HepG2 (cell line): Measurements from ENCODE around the gene PWP1. TPM values are rescaled to one million over a fixed set of nuclear protein-coding genes. Genes with fewer than 3 reads are reported as not detected.

ENCODE experiments used
- CBX1 ChIP-seq: IDR thresholded peaks from one replicate; pipeline ENCODE4 v1.6.1; 2016; ENCODE audit warnings: antibody characterized with exemption, low read depth
- CENPX ChIP-seq: sonication (generic); formaldehyde crosslinking; IDR thresholded peaks from 2 replicates; pipeline ENCODE4 v1.9.0; 2021; ENCODE audit warnings: mild to moderate bottlenecking, missing genetic modification reagents, moderate library complexity
- GPN1 ChIP-seq: sonication (generic); formaldehyde crosslinking; IDR thresholded peaks from 2 replicates; pipeline ENCODE4 v1.5.1; 2020; ENCODE audit warnings: missing genetic modification reagents, borderline replicate concordance
- ISL2 ChIP-seq: sonication (generic); formaldehyde crosslinking; IDR thresholded peaks from 2 replicates; pipeline ENCODE4 v1.5.0; 2020; ENCODE audit warnings: missing genetic modification reagents
- KLF13 ChIP-seq: sonication (generic); formaldehyde crosslinking; IDR thresholded peaks from 2 replicates; pipeline ENCODE4 v1.4.0; 2020; ENCODE audit warnings: mild to moderate bottlenecking, missing genetic modification reagents
- MED13 ChIP-seq: sonication (generic); formaldehyde crosslinking; IDR thresholded peaks from 2 replicates; pipeline ENCODE4 v1.5.0; 2020; ENCODE audit warnings: missing genetic modification reagents
- MEF2D ChIP-seq: sonication (generic); formaldehyde crosslinking; IDR thresholded peaks from 2 replicates; pipeline ENCODE4 v1.5.1; 2020; ENCODE audit warnings: mild to moderate bottlenecking, missing genetic modification reagents
- MEIS1 ChIP-seq: sonication (generic); formaldehyde crosslinking; IDR thresholded peaks from 2 replicates; pipeline ENCODE4 v1.9.0; 2021; ENCODE audit warnings: mild to moderate bottlenecking, missing genetic modification reagents, moderate library complexity, borderline replicate concordance
- MXI1 ChIP-seq: IDR thresholded peaks from 3 replicates; pipeline ENCODE4 v1.6.1; 2012; ENCODE audit warnings: low read depth, low read length, inconsistent platforms, borderline replicate concordance
- ZBTB3 ChIP-seq: sonication (generic); formaldehyde crosslinking; IDR thresholded peaks from 2 replicates; pipeline ENCODE4 v1.4.0; 2020; ENCODE audit warnings: low read depth, mild to moderate bottlenecking, moderate library complexity, missing genetic modification reagents, borderline replicate concordance
- ZNF234 ChIP-seq: sonication (generic); formaldehyde crosslinking; conservative IDR thresholded peaks from 2 replicates; pipeline ENCODE4 v1.5.1; 2020; ENCODE audit warnings: mild to moderate bottlenecking, missing genetic modification reagents
- ZNF335 ChIP-seq: sonication (generic); formaldehyde crosslinking; IDR thresholded peaks from 2 replicates; pipeline ENCODE4 v1.4.0; 2020; ENCODE audit warnings: missing genetic modification reagents
- ZNF570 ChIP-seq: sonication (generic); formaldehyde crosslinking; IDR thresholded peaks from 2 replicates; pipeline ENCODE4 v1.4.0; 2020; ENCODE audit warnings: mild to moderate bottlenecking, missing genetic modification reagents, borderline replicate concordance
- ZNF678 ChIP-seq: sonication (generic); formaldehyde crosslinking; IDR thresholded peaks from 2 replicates; pipeline ENCODE4 v1.4.0; 2020; ENCODE audit warnings: mild to moderate bottlenecking, missing genetic modification reagents
- ZNF772 ChIP-seq: sonication (generic); formaldehyde crosslinking; IDR thresholded peaks from 2 replicates; pipeline ENCODE4 v1.5.0; 2020; ENCODE audit warnings: mild to moderate bottlenecking, missing genetic modification reagents
- polyA plus RNA-seq, 8 experiments: library from polyadenylated mRNA; depleted of rRNA in 3 of 8; stranded (reverse) in 7 of 8; unstranded in 1 of 8; fragments of >200 nt; fragmentation: Illumina TruSeq in 4 of 8; extraction: Trizol in 4 of 8; gene quantifications; 2 replicates each; pipeline versions ENCODE4 v1.2.1 to v1.2.3, GENCODE V29; 2011 to 2016; ENCODE audit warnings: low read depth in 4 of 8, missing spikeins in 1 of 8, mixed read lengths in 1 of 8; ENCODE audit not compliant: insufficient read depth in 1 of 8
- total RNA-seq, 5 experiments: library from RNA; depleted of rRNA; stranded (reverse); fragments of >200 nt; fragmentation: Illumina TruSeq; extraction: Trizol; gene quantifications; 2 replicates each; pipeline ENCODE4 v1.2.3, GENCODE V29; 2016; ENCODE audit warnings: low read depth in 1 of 5
- TF ChIP-seq, protein P1 (sequence below): sonication (generic); formaldehyde crosslinking; IDR thresholded peaks from 2 replicates; pipeline ENCODE4 v1.4.0; 2020; ENCODE audit warnings: mild to moderate bottlenecking, missing genetic modification reagents, borderline replicate concordance
- TF ChIP-seq, protein P2 (sequence below): sonication (generic); formaldehyde crosslinking; IDR thresholded peaks from 2 replicates; pipeline ENCODE4 v1.8.0; 2022; ENCODE audit warnings: mild to moderate bottlenecking, missing genetic modification reagents
- TF ChIP-seq, protein P3 (sequence below): sonication (generic); formaldehyde crosslinking; IDR thresholded peaks from 2 replicates; pipeline ENCODE4 v1.4.0; 2020; ENCODE audit warnings: mild to moderate bottlenecking, missing genetic modification reagents

Gene PWP1
- total and polyA plus RNA-seq, 2 of the 13 experiments (the other 11 are each of a cell fraction or from before 2014, with no cell fraction given), result 65.9 to 70.2 TPM

DNA sequence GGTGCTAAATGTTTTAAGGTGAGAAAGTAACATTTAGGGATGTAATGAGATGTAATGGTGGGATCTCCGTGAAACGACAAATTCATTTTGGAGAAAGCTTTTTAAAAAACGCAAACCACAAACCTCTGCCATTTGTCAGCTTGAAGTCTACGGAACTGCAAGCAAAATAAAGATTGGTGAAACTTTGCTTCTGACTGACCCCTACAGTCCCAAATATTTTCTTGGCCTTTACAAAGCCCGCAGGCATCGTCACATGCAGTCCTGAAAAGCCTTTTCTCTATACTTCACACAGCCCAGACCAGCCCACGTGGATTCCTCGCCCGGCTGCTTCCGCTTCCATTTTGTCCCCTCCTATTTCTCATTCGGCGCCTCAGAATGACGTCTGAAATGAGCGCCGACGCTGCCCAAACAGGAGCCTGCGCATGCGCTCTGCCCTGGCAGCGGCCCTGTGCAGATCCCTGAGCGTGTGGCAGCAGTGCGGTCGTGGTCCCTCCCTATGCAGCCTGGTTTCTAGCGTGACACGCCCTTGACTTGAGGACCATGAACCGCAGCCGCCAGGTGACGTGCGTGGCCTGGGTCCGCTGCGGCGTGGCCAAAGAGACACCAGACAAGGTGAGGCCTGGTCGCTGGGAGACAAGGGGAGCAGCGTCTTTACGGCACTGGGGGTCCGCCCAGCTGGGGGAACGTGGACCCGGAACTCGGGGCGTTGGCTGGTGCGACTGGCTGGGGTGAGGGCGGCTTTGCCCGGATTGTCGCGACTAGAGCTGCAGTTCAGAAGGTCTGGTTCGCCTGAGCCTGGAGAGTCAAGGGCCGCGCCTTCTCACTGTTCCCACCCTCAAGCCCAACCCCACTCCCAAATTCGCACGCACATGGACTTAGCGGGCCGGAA is at the start of gene PWP1 (continued):
- peak; percentile 100 for TF ChIP-seq MXI1
- TF ChIP-seq GPN1, result peak; percentile 30; the same call in 1 of the 2 replicates
- TF ChIP-seq MED13, result peak; percentile 57; the same call in 1 of the 2 replicates
- TF ChIP-seq, protein P1, sequence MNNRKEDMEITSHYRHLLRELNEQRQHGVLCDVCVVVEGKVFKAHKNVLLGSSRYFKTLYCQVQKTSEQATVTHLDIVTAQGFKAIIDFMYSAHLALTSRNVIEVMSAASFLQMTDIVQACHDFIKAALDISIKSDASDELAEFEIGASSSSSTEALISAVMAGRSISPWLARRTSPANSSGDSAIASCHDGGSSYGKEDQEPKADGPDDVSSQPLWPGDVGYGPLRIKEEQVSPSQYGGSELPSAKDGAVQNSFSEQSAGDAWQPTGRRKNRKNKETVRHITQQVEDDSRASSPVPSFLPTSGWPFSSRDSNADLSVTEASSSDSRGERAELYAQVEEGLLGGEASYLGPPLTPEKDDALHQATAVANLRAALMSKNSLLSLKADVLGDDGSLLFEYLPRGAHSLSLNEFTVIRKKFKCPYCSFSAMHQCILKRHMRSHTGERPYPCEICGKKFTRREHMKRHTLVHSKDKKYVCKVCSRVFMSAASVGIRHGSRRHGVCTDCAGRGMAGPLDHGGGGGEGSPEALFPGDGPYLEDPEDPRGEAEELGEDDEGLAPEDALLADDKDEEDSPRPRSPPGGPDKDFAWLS (CRISPR knock-in tag), result no peak
- TF ChIP-seq ZNF335 (CRISPR knock-in tag), result peak; percentile 50; the same call in 1 of the 2 replicates
- TF ChIP-seq ZNF570, result no peak
- no peak for TF ChIP-seq ZBTB3 (CRISPR knock-in tag)
- no peak for TF ChIP-seq CENPX
- peak; percentile 91 for TF ChIP-seq MEF2D
- TF ChIP-seq ZNF678, result 0 out of 2 replicates have a peak, but pooled peaks have one; percentile 64
- TF ChIP-seq MEIS1 (CRISPR knock-in tag), result peak; percentile 78; the same call in 1 of the 2 replicates
- TF ChIP-seq CBX1, result no peak
- TF ChIP-seq ZNF772 (CRISPR knock-in tag), result peak; percentile 36; the same call in 1 of the 2 replicates
- peak; percentile 92 for TF ChIP-seq ZNF234 (CRISPR knock-in tag)
- TF ChIP-seq ISL2 (CRISPR knock-in tag), result peak; percentile 50
- TF ChIP-seq, protein P2, sequence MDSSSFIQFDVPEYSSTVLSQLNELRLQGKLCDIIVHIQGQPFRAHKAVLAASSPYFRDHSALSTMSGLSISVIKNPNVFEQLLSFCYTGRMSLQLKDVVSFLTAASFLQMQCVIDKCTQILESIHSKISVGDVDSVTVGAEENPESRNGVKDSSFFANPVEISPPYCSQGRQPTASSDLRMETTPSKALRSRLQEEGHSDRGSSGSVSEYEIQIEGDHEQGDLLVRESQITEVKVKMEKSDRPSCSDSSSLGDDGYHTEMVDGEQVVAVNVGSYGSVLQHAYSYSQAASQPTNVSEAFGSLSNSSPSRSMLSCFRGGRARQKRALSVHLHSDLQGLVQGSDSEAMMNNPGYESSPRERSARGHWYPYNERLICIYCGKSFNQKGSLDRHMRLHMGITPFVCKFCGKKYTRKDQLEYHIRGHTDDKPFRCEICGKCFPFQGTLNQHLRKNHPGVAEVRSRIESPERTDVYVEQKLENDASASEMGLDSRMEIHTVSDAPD (CRISPR knock-in tag), result no peak
- TF ChIP-seq, protein P3, sequence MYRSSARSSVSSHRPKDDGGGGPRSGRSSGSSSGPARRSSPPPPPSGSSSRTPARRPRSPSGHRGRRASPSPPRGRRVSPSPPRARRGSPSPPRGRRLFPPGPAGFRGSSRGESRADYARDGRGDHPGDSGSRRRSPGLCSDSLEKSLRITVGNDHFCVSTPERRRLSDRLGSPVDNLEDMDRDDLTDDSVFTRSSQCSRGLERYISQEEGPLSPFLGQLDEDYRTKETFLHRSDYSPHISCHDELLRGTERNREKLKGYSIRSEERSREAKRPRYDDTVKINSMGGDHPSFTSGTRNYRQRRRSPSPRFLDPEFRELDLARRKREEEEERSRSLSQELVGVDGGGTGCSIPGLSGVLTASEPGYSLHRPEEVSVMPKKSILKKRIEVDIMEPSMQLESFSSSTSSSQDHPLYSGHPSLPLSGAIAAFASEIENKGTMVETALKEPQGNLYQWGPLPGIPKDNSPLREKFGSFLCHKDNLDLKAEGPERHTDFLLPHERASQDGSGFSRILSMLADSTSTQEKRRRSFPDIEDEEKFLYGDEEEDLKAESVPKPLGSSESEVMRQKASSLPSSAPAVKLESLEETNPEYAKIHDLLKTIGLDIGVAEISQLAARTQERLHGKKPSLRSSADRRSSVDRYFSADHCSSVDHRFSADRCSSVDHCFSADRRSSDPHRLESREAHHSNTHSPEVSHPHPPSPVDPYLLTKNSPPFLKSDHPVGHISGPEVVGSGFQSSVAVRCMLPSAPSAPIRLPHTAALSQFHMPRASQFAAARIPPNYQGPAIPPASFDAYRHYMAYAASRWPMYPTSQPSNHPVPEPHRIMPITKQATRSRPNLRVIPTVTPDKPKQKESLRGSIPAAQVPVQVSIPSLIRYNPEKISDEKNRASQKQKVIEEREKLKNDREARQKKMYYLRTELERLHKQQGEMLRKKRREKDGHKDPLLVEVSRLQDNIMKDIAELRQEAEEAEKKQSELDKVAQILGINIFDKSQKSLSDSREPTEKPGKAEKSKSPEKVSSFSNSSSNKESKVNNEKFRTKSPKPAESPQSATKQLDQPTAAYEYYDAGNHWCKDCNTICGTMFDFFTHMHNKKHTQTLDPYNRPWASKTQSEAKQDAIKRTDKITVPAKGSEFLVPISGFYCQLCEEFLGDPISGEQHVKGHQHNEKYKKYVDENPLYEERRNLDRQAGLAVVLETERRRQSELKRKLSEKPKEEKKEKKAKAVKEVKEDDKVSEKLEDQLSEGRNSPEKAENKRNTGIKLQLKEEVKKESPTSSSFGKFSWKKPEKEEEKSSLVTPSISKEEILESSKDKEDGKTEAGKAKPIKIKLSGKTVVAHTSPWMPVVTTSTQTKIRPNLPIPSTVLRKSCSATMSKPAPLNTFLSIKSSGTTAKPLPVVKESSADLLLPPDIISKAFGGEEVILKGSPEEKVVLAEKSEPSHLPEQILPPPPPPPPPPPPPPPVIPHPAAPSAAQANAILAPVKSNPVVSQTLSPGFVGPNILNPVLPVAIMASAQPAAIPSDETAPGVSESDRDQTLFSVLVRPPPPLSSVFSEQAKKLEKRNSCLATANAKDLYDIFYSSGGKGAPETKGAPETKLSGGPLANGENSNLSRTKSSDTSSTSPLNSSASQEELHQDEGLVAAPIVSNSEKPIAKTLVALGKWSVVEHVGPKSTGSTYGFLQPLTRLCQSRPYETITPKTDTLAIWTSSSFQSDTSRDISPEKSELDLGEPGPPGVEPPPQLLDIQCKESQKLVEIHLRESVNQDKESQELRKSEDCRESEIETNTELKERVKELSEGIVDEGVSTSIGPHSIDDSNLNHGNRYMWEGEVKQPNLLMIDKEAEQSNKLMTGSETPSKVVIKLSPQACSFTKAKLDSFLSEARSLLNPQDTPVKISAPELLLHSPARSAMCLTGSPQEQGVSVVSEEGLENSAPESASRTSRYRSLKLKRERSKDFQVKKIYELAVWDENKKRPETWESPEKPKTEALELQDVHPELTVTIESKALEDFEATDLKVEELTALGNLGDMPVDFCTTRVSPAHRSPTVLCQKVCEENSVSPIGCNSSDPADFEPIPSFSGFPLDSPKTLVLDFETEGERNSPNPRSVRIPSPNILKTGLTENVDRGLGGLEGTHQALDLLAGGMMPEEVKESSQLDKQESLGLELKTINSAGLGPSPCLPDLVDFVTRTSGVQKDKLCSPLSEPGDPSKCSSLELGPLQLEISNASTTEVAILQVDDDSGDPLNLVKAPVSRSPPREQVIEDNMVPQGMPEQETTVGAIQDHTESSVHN (CRISPR knock-in tag), result peak; percentile 90; the same call in 1 of the 2 replicates
- no peak for TF ChIP-seq KLF13 (CRISPR knock-in tag)
